ENCODE data around the gene DGKH. TPM values are rescaled to one million over a fixed set of nuclear protein-coding genes. Genes with fewer than 3 reads are reported as not detected.

DGKH gene
- total and polyA plus RNA-seq, 2 donors (not counting 1 experiment from before 2014, with no cell fraction given), result 6.1 to 7.9 TPM

GRCh38 chr13:42114912-42115311, 66.5 kb downstream of the DGKH start:
- H3K27me3 ChIP-seq (ENCODE audit: control insufficient read depth, insufficient read depth, low read length), result no peaks in the 10 kb centered on the region
- H4K20me1 ChIP-seq (ENCODE audit: control insufficient read depth, extremely low read depth, insufficient read depth, low read length), result no peaks in the 10 kb centered on the region
- no peaks in the 10 kb centered on the region for H3K4me1 ChIP-seq (ENCODE audit: control insufficient read depth, extremely low read depth, insufficient read depth, low read length)
- TF ChIP-seq CTCF (conservative IDR thresholded peaks at IDR 0.05 in 1 of 2, IDR thresholded peaks at IDR 0.05 in 1 of 2; ENCODE audit: low read depth in 1 of 2, low read length in 2 of 2) (no peak), EZH2 (IDR thresholded peaks at IDR 0.05; ENCODE audit: low read length, missing control alignments) (no peak)
- H3K79me2 ChIP-seq (ENCODE audit: control insufficient read depth, insufficient read depth, low read length), result peaks cover 1% of the 10 kb centered on the region
- no peak overlapping the region for H2AFZ ChIP-seq (ENCODE audit: low read length)
- no peak for DNase-seq (ENCODE audit: low read depth in 2 of 2)
- H3K36me3 ChIP-seq (ENCODE audit: control insufficient read depth, insufficient read depth, low read length), result no peaks in the 10 kb centered on the region
- H3K4me3 ChIP-seq (replicated peaks in 1 of 4; ENCODE audit: control extremely low read depth in 1 of 4, insufficient read depth in 1 of 4, low read depth in 3 of 4, low read length in 4 of 4), result no peak overlapping the region
- H3K27ac ChIP-seq (ENCODE audit: insufficient read depth, low read length), result no peak overlapping the region
- H3K9ac ChIP-seq (ENCODE audit: insufficient read depth, low read length), result no peak overlapping the region
- no peak overlapping the region for H3K4me2 ChIP-seq (ENCODE audit: extremely low read depth, insufficient read depth, low read length)
- no peaks in the 10 kb centered on the region for H3K9me3 ChIP-seq (ENCODE audit: control insufficient read depth, insufficient read depth, low read depth, low read length)

- Histone ChIP-seq H3K9me3 (ENCODE audit: control insufficient read depth, insufficient read depth, low read depth, low read length) (no peaks in the 10 kb centered on the region), H4K20me1 (ENCODE audit: control insufficient read depth, extremely low read depth, insufficient read depth, low read length) (no peaks in the 10 kb centered on the region), H3K4me3 (replicated peaks in 1 of 4; ENCODE audit: control extremely low read depth in 1 of 4, insufficient read depth in 1 of 4, low read depth in 3 of 4, low read length in 4 of 4) (no peak overlapping the region), H3K9ac (ENCODE audit: insufficient read depth, low read length) (no peak overlapping the region), H3K4me2 (ENCODE audit: extremely low read depth, insufficient read depth, low read length) (no peak overlapping the region), H3K79me2 (ENCODE audit: control insufficient read depth, insufficient read depth, low read length) (peaks cover 1% of the 10 kb centered on the region), H3K27ac (ENCODE audit: insufficient read depth, low read length) (no peak overlapping the region), H3K27me3 (ENCODE audit: control insufficient read depth, insufficient read depth, low read length) (no peaks in the 10 kb centered on the region), H2AFZ (ENCODE audit: low read length) (no peak overlapping the region), H3K4me1 (ENCODE audit: control insufficient read depth, extremely low read depth, insufficient read depth, low read length) (no peaks in the 10 kb centered on the region), H3K36me3 (ENCODE audit: control insufficient read depth, insufficient read depth, low read length) (no peaks in the 10 kb centered on the region)
- TF ChIP-seq CTCF (conservative IDR thresholded peaks at IDR 0.05 in 1 of 2, IDR thresholded peaks at IDR 0.05 in 1 of 2; ENCODE audit: low read depth in 1 of 2, low read length in 2 of 2) (no peak), EZH2 (IDR thresholded peaks at IDR 0.05; ENCODE audit: low read length, missing control alignments) (no peak)
- DNase-seq (ENCODE audit: low read depth in 2 of 2), result no peak
Measured at GRCh38 chr13:42116225-42116624, 67.8 kb downstream of the DGKH start.

- Histone ChIP-seq H3K27ac (ENCODE audit: insufficient read depth, low read length) (no peak overlapping the region), H2AFZ (ENCODE audit: low read length) (no peak overlapping the region), H3K4me1 (ENCODE audit: control insufficient read depth, extremely low read depth, insufficient read depth, low read length) (no peaks in the 10 kb centered on the region), H3K36me3 (ENCODE audit: control insufficient read depth, insufficient read depth, low read length) (no peaks in the 10 kb centered on the region), H3K4me3 (replicated peaks in 1 of 4; ENCODE audit: control extremely low read depth in 1 of 4, insufficient read depth in 1 of 4, low read depth in 3 of 4, low read length in 4 of 4) (no peak overlapping the region), H4K20me1 (ENCODE audit: control insufficient read depth, extremely low read depth, insufficient read depth, low read length) (no peaks in the 10 kb centered on the region), H3K79me2 (ENCODE audit: control insufficient read depth, insufficient read depth, low read length) (peaks cover 1% of the 10 kb centered on the region), H3K27me3 (ENCODE audit: control insufficient read depth, insufficient read depth, low read length) (no peaks in the 10 kb centered on the region), H3K4me2 (ENCODE audit: extremely low read depth, insufficient read depth, low read length) (no peak overlapping the region), H3K9me3 (ENCODE audit: control insufficient read depth, insufficient read depth, low read depth, low read length) (no peaks in the 10 kb centered on the region), H3K9ac (ENCODE audit: insufficient read depth, low read length) (no peak overlapping the region)
- no peak for DNase-seq (ENCODE audit: low read depth in 2 of 2)
- TF ChIP-seq CTCF (conservative IDR thresholded peaks at IDR 0.05 in 1 of 2, IDR thresholded peaks at IDR 0.05 in 1 of 2; ENCODE audit: low read depth in 1 of 2, low read length in 2 of 2), result no peak
Measured at GRCh38 chr13:42119041-42119440, 70.6 kb downstream of the DGKH start.

All from fibroblast of lung (primary cell).